Muscle of back (tissue), 13 donors: ENCODE data around the gene PPT1. TPM values are rescaled to one million over a fixed set of nuclear protein-coding genes. Genes with fewer than 3 reads are reported as not detected.
A peak's percentile ranks its signal among the peaks of the same experiment; 100 is the strongest.

Source experiments
- DNase-seq, 3 donors: peaks; one replicate each; pipeline versions ENCODE4 v3.0.0 to v3.0.0-alpha.2; 2013
- long read RNA-seq, 9 donors: transcript quantifications; one replicate each; lab custom pipeline, GENCODE V29; 2026
- polyA plus RNA-seq, 10 donors: library from polyadenylated mRNA; unstranded; fragments of 120-200 nt; gene quantifications; one replicate each; pipeline ENCODE4 v1.2.1, GENCODE V29; 2013; ENCODE audit not compliant: insufficient read length in 10 of 10

PPT1 gene
- polyA plus RNA-seq, result 10 to 100 TPM; 40.7 to 69.1 (median 48.9) TPM
- long read RNA-seq, donor 1, full-length matches to known transcripts, result 9 of 9 reads
- long read RNA-seq, donor 1, partial matches to known transcripts, result 0 of 9 reads
- long read RNA-seq, donor 1, other reads (novel, unspliced or antisense), result 0 of 9 reads
- long read RNA-seq, donor 2, full-length matches to known transcripts, result 13 of 13 reads
- long read RNA-seq, donor 2, partial matches to known transcripts, result 0 of 13 reads
- long read RNA-seq, donor 2, other reads (novel, unspliced or antisense), result 0 of 13 reads
- long read RNA-seq, donor 3, result 0 reads
- long read RNA-seq, donor 4, full-length matches to known transcripts, result 8 of 8 reads
- long read RNA-seq, donor 4, partial matches to known transcripts, result 0 of 8 reads
- long read RNA-seq, donor 4, other reads (novel, unspliced or antisense), result 0 of 8 reads
- long read RNA-seq, donor 5, full-length matches to known transcripts, result 30 of 50 reads
- long read RNA-seq, donor 5, partial matches to known transcripts, result 20 of 50 reads
- long read RNA-seq, donor 5, other reads (novel, unspliced or antisense), result 0 of 50 reads
- long read RNA-seq, donor 6, full-length matches to known transcripts, result 14 of 20 reads
- long read RNA-seq, donor 6, partial matches to known transcripts, result 6 of 20 reads
- long read RNA-seq, donor 6, other reads (novel, unspliced or antisense), result 0 of 20 reads
- long read RNA-seq, donor 7, full-length matches to known transcripts, result 9 of 106 reads
- long read RNA-seq, donor 7, partial matches to known transcripts, result 92 of 106 reads
- long read RNA-seq, donor 7, other reads (novel, unspliced or antisense), result 5 of 106 reads
- long read RNA-seq, donor 8, full-length matches to known transcripts, result 12 of 12 reads
- long read RNA-seq, donor 8, partial matches to known transcripts, result 0 of 12 reads
- long read RNA-seq, donor 8, other reads (novel, unspliced or antisense), result 0 of 12 reads
- long read RNA-seq, donor 9, full-length matches to known transcripts, result 2 of 2 reads
- long read RNA-seq, donor 9, partial matches to known transcripts, result 0 of 2 reads
- long read RNA-seq, donor 9, other reads (novel, unspliced or antisense), result 0 of 2 reads

DNA sequence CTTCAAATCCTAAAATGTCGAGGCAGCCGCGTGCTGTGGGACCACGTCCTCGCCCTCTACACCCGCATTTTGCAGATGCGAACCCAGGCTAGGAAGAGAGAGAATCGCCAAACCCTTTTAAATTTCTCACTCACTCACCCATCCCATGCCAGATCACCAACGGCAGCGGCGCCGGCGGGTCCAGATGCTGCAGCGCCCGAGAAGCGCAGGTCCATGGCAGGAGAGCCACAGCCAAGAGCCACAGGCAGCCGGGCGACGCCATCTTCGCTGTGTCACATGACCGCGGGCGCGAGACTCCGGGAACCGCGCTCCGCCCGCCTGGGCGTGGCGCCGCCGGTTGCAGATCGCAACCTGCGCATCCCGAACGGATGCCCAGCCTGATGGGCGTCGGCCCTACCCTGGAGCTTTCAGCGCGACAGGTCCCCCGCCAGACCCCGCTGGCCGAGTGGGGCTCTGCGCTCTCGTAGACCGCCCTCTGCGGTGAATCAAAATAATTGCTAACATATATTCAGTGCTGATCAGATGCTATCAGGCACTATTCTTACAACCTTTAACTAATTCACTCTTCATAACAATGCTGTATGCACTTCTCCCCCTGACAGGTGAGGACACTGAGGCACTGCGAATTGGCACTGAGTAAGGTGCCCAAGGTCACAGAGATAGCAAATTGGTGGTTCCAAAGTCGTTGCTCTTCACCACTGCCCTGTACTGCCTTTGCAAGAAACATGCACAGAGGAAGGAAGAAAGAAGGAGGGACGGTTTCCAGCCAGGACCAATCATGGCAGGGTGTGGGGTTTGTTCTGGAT is at the start of gene PPT1:
PPT1 (minus strand) TSS at position 276 of the 806 bp plus-strand sequence; CDS start at position 262, 14 bp downstream.
- DNase-seq, result peak; percentile 57 to 93 (median 75)

GRCh38 chr1:40143891-40144575 is 47.0 kb upstream of the PPT1 start:
- peak; percentile 40 to 73 (median 58) for DNase-seq

DNA sequence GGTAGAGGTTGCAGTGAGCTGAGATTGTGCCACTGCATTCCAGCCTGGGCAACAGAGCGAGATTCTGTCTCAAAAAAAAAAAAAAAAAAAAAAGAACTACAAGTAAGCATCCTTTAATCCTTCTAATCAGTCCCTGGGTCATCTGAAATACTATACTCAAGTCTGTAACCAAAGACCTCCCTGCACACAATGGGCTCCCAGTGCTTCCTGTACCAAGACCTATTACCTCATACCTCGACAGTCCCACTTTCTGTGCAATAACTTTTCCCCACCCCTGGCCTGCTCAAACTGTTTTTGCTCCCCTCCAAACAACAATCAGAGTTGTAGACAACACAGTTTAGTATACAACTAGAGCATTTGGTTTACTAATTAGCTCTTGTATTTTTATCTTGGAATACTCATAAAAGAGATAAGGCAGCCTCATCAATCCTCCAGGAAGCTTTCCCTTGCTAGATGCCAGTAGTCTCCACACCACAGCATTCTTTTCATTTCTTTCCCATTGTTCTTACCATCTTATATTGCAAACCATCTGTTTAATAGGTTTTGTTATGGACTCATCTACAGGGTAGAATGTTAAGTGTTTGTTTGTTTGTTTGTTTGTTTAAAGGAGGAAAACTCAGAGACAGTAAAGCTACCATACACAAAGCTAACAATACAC is 45.0 kb upstream of the PPT1 start:
- no peak for DNase-seq

DNA sequence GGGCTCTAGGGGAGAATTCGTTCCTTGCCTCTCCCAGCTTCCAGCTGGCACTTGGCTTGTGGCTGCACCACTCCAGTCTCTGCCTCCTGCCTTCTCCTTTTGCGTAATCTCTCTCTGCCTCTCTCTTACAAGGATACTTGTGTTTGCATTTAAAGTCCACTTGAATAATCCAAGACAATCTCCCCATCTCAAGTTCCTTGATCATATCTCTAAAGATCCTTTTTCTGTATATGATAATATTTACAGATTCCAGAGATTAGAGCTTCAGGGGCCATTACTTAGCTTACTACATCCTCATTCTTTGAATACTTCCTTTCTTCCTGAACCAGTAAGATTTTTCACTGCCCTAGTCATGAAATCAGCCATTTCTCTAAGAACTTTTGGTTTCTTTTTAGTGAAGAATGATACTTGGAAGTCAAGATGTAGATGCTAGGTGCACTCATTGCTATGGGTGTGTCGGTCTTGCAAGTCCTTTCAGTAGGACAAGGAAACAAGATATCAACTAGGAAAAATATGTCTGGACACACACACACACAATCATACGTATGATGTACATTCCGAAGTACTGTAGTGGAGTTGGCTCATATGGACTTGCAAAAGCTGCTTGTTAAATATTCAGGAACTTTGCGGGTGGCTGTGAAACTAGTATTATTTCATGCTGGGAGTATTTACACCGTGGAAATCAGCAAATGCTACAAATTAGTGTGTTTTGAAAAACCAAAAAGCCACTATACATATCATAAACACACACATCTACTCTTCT is 43.3 kb upstream of the PPT1 start:
- DNase-seq, result no peak

DNA sequence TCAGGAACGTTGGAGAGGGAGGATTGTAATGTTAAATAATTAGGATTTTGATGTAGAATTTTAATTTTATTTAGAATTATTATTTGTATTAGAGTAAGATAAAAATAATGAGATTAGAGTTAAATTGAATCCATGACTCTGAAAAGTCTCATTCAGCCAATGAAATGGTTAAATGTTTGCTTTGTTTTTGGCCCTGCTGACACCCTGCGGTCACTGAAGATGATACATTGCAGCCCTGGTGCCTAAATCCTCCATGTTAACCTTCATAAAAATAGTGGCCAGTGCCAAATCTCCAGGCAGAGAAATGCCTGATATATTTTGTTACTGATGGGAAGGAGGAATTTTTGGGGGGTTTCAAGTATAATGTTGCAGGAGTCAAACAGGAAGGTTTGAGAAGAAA is 36.8 kb upstream of the PPT1 start:
- DNase-seq, result no peak

DNA sequence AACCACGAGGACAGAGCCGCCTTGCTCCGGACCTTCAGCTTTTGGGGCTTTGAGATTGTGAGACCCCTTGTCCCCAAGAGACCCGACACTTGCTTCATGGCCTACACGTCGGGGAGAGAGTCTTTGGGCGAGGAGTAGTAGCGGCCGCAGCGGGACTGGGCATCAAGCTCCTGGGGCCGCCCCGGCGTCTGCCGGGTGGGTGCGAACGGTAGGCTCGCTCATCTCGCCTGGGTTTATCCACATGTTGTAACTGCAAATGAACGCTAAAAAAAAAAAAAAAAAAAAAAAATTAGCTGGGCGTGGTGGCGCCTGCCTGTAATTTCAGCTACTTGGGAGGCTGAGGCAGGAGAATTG is 36.2 kb upstream of the PPT1 start:
- DNase-seq, result no peak

DNA sequence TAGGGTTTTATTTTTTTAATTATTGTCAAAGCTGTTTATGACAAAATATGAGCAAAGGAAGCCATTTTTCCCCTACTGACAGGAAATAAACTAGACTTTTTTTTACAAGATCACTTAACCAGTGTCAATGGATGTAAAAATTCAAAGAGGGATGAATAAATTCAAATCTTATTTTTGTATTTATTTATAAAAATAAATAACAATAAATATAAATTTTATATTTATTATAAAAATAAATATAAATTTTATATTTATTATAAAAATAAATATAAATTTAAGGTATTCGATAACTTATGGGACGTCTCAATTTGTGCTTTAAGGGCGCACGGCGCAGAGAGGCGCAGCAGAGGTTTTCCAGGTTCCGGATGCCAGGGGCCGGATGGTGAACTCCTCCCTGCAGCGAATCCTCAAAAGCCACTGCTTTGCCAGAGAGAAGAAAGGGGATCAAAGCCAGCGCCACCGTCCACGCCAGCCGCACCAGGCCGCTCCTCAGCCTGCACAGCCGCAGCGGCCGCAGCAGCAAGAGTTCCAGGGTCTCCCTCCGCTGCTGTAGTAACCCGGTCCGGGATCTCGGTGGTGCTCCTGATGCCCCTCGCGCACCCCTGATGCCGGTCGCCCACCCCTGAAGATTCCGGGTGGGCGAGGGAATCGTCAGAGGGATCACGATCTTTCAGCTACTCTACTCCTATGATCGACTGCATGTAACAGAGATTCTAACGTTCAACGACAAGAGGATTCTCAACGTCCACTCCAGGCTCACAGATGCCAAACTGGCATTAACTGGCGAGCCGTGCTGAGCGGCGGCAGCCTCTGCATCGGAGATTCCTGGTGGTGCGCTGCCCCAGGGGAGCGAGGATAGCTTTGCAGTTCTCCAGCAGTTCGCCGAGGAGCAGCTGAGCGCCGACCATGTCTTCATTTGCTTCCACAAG is 35.6 kb upstream of the PPT1 start:
- peak in 2 of 3 donors; percentile 12 to 57 for DNase-seq

DNA sequence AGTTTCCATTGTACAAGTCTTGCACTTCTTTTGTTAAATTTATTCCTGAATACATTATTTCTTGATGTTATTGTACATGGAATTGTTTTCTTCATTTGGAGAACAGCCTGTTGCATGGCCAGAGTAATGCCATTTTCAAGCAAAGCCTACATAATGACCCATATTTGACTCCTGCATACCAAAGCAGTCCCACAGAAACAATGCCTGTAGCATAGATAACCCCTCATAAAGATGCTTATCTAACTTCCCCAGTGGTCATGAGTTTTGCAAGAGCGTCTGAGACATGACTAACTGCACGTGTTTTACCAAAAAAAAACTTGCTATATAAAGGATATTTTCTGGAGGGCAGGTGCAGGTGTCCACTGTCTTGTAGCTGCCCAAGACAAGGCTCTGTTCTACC is 33.8 kb upstream of the PPT1 start:
- DNase-seq, result no peak

DNA sequence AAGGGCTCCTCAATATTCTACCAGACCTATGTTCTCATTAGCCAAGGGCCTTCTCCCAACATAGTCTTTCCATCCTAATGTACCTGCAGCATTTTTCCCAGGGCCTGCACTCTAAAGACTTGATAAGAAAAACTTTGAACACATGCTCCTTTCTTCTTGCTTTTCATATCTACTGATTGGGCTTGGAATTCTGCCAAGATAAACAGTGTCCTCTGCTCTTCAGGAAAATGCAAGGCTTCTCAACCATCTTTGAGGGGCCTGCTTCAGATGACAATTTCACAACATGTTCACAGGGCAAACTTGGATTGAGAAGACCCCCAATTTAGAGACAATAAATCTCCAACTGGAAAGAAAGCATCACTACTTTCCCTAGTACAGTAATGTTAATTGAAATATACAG is 25.8 kb upstream of the PPT1 start:
- no peak for DNase-seq

DNA sequence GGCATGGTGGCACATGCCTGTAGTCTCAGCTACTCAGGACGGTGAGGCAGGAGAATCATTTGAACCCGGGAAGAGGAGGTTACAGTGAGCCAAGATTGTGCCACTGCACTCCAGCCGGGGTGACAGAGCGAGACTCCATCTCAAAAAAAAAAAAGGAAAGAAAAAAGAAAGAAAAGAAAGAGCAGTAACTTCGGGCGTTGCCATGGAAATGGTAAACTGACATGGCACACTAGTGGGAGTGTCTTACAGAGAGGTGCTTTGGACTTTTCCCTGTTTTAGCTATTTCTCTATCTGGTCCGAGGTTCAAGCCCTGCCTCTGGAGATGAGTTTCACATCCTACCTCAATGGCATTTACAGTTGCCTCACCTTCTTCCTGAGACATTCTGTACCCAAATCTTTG is 23.1 kb upstream of the PPT1 start:
- DNase-seq, result no peak

DNA sequence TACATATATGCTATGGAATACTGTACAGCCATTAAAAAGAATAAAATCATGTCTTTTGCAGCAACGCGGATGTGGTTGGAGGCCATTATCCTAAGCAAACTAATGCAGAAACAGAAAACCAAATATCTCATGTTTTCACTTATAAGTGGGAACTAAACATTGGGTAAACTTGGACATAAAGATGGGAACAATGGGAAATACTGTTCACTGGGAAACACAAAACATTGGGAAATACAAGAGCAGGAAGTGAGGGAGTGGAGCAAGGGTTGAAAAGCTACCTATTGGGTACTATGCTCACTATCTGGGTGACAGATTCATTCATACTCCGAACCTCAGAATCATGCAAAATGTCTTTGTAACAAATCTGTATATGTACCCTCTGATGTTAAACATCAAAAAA is 17.3 kb upstream of the PPT1 start:
- DNase-seq, result no peak

GRCh38 chr1:40110389-40110788 is 13.3 kb upstream of the PPT1 start:
- DNase-seq, result no peak

DNA sequence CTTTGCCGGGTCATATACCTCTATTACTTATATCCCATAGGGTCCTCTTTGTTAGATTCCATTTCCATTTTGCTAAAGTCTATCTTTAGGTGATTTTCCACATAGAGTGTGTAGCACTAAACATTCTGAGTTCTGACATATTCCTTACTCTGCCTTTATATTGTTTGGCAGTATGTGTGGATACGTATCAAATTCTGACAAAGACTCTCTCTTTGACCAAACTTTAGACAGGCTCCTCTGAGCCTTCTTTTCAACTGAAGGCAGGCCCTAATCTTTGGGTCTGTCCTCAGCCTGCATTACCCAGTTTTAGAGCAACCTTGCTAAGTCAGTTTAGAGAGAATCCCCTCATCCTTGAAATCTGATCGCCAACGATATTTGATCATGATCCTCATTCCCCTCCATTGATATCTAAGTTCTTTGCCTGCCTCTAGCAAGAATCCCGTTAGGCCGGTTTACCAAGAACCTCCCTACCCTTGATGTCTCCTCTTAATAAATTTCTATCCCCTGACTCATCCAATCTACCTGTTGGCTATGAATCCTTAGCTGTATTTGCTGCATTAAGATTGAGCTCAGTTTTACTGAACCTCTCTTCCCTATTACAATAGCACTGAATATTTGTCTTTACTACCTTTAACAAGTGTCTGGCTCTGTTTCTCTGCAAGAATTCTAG is 10.4 kb upstream of the PPT1 start:
- no peak for DNase-seq

DNA sequence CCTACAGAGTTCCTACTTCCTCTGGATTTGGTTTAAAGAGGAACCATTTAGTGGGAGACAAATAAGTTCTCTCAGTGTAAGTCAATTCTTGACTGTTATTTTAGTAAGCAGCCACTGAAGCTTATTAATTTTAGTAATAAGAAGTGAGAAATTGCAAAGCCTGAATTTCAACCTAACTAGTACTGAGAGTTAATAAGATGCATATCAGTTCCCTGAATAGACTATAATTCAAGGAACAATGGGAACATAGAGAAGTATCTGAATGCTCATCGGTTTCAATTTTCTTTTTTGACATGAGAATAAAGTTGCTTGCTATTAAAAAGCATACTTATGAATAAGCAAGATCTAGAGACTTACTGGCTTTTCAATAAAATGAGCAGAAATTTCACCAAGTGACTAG is 8.0 kb upstream of the PPT1 start:
- DNase-seq, result no peak

DNA sequence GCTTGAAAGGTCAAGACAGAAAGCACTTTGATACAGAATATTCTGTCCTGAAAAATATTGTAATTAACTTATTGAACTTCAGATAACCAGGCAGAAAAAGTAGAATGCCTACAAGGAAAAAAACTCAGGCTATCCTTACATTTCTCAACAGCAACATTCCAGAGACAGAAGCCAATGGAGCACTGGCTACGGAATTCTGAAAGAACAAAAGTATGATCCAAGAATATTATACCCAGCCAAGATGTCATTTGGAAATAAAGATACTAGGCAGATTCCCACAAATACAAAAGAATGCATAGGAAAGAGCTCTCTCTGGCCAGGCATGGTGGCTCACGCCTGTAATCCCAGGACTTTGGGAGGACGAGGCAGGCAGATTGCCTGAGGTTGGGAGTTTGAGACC is 5.8 kb upstream of the PPT1 start:
- DNase-seq, result no peak

GRCh38 chr1:40102038-40102437 is 5.0 kb upstream of the PPT1 start:
- DNase-seq, result no peak

DNA sequence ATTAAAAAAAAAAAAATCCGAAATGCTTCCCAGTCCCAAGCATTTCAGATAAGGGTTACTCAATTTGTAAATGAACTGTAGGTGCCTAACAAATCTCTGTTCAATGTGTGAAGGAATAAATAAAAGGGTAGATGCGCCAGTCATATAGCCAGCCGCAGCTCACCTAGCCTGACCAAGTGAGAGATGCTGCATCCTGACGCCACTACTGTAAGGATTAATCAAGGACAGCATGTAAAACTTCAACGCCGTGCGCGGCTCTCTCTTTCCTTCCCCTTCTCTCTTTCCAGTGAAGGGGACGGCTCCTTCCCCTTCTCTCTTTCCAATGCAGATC is 441 bp downstream of the PPT1 start:
- DNase-seq, result no peak

DNA sequence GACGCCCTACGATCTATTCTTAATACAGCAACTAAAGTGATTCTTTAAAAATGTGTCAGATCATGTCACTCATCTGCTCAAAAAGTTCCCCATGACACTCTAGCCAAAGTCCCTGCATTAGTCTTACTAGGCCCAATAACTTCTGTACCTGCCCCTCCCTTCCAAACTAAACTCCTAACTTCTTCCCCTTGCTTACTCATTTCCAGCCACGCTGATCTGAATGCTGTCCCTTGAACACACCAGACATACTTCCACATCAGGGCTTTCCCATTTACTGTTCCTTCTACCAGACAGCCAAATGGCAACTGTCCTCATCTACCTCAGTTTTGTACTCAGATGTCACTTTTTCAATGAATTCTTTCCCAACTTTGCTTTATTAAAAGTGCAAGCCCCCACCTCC is 1.2 kb downstream of the PPT1 start:
- DNase-seq, result no peak
